Islet of Langerhans (tissue), 1 donor: ENCODE results near the gene CAMK2G.
A peak's percentile ranks its signal among the peaks of the same experiment; 100 is the strongest.
"Not testable (repeated sequence)": the region's sequence is repeated elsewhere in the genome, so short reads cannot be mapped to it uniquely, and the experiment has no call there.

Experiments used
- FAIRE-seq: peaks from one replicate; lab custom pipeline; 2011; peaks lifted over from hg19 to GRCh38; lab: Jason Lieb, UNC

Gene CAMK2G

DNA sequence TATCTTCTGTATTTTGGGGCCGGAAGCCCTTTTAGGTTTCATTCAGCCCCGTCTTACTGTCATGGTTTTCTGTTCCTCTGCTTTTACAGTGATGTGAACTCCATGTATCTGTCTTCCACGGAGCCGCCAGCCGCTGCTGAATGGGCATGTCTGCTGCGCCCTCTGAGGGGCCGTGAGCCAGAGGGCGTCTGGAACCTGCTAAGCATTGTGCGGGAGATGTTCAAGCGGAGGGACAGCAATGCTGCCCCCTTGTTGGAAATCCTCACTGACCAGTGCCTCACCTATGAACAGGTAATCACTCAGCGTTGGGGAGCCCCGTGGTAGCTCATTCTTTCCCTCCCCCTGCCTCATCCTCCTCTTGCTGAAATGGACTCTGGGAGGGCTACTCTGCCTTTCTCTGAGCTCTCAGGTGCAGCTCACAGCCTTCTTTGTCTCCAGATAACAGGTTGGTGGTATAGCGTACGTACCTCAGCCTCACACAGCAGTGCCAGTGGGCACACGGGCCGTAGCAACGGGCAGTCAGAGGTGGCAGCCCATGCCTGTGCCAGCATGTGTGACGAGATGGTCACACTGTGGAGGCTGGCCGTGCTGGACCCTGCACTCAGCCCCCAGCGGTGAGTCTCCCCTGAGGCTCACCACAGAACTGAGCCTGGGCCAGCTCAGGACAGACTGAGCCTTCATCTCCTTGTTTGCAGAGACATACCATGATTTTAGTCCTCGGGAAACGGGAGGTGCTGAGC lies 83.3 kb downstream of the CAMK2G start:
- no peak for FAIRE-seq

DNA sequence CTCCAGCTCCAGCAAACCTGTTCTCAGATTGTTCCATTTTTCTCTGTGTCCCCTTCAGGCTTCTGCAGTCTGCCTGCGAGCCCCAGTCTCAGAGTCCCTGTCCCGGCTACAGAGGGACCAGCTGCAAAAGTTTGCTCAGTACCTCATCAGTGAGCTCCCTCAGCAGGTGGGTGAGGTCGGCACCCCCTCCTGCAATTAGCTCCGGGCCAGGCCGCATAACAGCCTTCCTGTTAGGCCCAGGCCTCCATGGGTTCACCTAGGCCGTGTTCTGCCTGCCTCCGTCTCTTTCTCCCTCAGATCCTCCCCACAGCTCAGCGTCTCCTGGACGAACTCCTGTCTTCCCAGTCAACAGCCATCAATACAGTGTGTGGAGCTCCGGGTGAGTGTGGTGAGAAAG lies 84.7 kb downstream of the CAMK2G start:
- FAIRE-seq: no peak

DNA sequence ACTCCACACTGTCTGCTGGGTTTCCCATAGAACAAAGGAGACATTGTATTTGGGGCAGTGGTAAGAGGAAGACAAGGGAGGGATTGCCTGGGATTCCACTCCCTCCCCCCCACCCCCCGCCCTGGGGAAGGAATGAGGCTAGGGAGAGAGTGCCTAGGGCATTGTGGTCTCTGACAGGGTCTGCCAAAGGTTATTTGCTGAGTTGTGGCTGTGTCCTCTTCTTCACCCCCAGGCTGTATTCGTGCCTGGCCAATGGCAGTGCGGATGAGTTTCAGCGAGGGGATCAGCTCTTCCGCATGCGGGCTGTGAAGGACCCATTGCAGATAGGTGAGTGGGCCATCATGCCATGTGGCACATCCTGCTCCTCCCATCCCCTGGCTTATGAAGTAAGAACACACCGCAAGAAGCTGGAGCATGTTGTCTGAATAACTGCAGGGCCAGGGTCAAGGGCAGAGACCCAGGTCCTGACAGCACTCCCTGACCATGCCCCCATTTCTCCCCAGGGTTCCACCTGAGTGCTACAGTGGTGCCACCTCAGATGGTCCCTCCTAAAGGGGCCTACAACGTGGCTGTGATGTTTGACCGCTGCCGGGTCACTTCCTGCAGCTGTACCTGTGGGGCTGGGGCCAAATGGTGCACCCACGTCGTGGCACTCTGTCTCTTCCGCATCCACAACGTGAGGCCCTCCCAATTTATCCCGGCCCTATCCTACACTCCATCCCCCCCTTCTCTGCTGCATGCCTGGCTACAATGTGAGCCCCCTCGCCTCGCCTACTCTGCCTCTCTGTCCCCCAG lies 85.3 kb downstream of the CAMK2G start:
- FAIRE-seq: no peak

DNA sequence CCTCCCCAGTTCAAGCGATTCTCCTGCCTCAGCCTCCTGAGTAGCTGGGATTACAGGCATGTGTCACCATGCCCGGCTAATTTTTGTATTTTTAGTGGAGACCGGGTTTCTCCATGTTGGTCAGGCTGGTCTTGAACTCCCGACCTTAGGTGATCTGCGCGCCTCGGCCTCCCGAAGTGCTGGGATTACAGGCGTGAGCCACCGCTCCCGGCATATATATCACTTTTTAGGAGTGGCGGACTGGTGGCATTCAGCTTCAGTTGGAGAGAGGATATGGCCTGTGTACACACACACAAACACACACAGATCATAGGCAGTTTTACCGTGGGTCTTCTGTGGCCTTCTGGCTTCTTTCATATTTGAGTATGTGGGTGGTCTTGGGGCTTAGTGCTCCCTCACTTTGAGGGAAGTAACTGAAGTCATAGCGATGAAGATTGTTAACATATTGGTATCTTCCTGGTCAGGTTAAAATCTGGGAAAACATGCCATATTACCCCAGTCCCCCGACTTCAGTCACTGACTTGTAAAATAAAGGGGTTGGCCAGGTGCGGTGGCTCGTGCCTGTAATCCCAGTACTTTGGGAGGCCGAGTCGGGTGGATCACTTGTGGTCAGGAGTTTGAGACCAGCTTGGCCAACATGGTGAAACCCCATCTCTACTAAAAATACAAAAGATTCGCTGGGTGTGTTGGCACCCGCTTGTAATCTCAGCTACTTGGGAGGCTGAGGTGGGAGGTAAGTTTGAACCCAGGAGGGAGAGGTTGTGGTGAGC lies 87.1 kb downstream of the CAMK2G start:
- FAIRE-seq: not testable (repeated sequence)

DNA sequence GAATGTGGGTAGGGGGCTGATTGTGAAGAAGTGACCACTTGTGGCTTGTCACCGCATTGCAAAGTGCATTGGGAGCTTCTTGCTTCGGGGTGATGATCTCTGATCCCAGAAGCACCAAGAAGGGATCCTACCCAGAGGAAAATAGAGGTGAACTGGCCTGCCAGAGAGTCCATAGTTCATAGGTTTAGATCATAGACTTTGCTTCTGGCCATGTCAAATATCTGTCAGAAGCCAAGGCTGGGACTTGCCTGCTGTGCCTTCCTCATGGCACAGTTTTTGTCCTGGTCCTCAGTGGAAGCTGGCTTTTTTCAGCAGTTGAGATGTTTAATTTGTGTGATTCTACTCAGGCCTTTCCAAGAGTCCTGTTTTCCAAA lies 87.9 kb downstream of the CAMK2G start:
- FAIRE-seq: no peak

DNA sequence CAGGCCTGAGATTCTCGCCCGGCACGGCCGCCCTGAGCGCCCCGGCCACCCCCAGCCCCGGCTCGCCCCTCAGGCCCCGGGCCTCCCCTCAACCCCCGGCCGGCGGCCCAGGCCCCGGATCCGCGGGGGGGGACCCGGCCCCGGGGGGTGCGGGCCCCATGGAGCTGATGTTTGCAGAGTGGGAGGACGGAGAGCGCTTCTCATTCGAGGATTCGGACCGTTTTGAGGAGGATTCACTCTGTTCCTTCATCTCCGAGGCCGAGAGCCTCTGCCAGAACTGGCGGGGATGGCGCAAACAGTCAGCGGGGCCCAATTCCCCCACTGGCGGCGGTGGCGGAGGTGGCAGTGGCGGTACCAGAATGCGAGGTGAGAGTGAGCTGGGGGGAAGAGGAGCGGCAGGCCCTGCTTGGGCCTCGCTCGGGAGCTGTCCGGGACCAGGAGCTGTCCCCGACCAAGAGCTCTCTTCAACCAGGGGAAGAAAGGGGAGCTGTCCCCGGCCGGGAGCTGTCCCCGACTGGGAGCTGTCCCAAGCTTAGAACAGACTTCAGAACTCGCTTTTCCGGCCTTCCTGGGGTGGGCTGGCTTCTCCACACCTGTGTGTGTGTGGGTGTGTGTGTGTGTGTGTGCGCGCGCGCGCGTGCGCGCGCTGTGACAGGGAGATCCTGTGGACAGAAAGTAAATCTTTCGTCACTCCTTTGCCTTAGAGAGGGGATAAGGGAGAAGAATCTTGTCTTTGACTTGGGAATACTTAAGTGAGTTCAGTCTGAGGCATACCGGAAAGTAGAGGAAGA lies 88.4 kb downstream of the CAMK2G start:
- FAIRE-seq: no peak

DNA sequence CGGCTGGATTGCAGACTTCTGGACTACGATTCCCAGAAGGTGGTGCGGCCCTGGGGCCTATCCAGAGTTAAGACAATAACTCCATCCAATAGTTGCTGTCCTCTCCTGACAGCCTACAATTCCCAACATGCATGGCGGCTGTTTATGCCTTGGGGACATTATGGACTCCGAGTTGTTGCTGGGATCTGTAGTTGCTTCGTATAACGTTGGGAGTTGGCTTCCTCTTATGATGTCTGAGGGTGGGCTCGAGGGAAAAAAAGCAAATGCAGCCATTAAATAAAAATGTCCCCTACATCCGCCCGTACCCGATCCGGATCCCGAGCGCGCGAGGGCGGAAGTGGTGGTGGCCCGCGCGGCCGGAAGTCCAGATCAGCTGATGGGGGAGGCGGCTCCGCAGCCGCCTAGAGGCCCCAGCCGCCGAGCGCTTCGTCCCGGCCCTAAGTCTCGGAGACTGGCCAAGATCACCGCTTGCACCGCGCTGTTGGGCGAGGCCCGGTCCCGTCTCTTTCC lies 89.1 kb downstream of the CAMK2G start, which contains the start of gene ZSWIM8:
TSS of gene ZSWIM8 (plus strand) at position 396 of the 510 bp plus-strand sequence. CDS start 273 bp downstream, outside the sequence.
- peak; percentile 82 for FAIRE-seq

DNA sequence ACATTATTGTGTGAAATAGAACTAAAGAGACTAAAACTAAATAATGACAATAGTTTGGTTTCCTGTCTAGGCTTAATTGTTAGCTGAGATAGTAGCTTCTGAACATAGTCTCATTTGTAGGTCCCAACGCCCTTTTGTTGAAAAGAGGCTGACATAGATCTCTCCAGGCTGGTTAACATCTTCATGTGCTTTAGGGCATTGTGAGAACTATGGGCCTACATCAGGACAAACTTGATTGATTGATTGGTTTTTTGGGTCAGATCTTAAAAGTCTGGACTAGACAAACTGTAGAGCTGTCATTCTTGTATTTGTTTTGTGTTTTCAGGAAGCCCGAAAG lies 91.6 kb downstream of the CAMK2G start:
- no peak for FAIRE-seq

DNA sequence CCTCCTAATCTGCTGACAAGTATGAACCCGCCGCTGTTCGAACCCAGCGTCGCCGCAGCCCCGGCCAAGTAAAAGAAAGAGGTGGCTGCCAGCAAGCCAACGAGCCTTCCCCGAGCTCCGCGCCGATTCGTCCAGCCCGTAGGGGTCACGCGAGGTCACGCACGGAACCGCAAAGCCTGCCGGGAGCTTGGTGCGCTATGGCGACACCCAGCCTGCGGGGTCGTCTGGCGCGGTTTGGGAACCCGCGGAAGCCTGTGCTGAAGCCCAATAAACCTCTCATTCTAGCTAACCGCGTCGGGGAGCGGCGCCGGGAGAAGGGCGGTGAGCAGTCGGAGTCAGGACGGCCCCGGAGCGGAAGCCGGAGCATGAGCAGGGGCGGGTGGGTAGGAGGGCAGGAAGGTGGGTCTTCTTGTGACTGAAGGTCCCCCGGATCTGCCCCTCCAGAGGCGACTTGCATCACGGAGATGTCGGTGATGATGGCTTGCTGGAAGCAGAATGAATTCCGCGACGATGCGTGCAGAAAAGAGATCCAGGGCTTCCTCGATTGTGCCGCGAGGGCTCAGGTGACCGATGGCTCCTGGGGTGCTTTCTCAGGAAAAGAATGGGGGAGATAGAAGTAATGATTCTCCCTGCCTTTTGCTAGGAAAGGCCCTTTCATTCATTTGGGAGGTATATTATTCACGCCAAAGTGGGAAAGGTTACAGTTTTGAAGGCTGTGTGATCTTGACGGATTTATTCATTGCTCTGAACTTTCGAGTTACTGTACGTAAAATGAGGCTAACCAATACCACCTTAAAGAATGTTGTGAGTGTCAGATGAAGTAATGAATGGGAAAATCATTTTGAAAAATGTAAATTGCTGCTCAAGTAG lies 92.2 kb downstream of the CAMK2G start, which contains the start of gene CHCHD1:
TSS of gene CHCHD1 (plus strand) at position 170 of the 870 bp plus-strand sequence. CDS start at position 198, 28 bp downstream.
- FAIRE-seq: no peak

DNA sequence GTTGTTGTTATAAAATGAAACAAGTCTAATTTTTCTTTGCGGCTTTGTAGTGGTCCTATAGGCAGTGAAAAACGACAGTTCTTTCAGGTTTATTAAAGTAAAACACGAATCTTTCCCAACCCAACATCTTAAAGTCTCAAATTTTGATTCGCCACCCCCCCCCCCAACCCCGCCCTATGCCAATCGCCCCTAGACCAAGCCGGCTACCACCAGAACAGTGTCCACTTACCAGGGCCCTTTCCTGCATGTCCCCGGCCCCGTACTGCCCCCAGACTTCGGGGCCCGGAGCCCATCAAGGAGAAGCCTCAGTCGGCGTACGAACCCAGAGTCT lies 92.8 kb downstream of the CAMK2G start:
- FAIRE-seq: no peak

DNA sequence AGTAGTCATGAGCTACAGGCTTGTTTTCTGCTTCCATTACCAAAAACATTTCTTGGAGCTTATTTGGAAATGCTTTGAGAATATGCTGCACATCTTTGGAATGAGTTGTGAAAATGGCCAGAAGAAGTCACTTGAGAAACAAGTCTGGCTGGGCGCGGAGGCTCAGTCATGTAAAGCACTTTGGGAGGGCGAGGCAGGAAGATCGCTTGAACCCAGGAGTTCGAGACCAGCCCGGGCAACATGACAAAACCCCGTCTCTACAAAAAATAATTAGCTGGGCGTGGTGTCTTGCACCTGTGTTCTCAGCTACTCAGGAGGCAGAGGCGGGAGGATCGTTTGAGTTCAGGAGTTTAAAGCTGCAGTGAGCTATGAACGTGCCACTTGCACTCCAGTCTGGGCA lies 93.4 kb downstream of the CAMK2G start:
- FAIRE-seq: no peak

DNA sequence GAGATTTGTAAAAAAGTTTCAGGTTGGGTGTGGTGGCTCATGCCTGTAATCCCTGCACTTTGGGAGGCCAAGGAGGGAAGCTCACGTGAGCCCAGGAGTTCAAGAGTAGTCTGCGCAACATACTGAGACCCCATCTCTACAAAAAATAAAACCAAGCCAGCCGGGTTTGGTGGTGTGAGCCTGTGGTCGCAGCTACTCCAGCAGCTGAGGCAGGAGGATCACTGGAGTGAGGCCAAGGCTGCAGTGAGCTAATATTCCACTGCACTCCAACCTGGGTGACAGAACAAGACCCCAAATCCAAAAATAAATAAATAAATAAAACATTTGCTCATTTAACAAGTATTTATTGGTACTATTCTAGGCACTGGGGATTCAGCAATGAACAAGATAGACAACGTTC lies 94.1 kb downstream of the CAMK2G start:
- no peak for FAIRE-seq

DNA sequence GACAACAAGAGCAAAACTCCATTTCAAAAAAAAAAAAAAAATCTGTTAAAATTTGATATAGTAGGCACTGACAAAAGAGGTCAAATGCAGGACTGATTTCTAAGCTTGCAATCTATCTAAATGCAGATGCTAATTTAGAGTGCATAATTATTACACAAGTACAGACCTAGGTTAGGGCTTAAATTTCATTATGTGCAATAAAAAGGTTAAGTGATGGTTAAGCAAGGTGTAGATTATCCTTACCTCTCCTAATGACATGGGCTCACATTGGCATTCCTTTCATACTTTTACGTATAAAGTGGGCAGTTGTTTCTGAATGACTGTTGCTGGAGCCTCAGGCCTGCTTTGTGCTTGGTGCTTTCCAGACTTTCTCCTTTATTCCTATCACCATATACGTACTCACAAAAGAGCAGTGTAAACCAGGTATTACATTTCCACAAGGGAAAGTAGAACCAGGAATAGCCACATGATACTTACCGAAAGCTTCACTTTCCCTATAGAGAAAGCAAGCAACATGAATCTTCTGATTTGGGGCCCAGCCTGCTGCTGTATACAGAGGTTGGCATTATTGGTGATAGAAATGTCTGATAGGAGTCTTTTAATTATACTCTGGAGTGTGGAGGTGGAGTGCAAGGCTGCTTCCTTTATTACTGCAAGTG lies 94.7 kb downstream of the CAMK2G start:
- FAIRE-seq: no peak

DNA sequence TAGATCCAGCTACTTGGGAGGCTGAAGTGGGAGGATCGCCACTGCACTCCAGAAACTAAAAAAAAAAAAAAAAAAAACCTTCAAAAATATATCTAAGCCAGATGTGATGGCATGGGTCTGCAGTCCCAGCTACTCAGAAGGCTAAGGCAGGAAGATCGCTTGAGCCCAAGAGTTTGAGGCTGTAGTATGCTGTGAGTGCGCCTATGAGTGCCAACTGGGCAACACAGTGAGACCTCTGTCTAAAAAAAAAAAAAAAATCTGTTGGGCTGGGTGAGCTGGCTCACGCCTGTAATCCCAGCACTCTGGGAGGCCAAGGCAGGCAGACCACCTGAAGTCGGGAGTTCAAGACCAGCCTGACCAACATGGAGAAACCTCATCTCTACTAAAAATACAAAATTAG lies 95.3 kb downstream of the CAMK2G start:
- FAIRE-seq: no peak

DNA sequence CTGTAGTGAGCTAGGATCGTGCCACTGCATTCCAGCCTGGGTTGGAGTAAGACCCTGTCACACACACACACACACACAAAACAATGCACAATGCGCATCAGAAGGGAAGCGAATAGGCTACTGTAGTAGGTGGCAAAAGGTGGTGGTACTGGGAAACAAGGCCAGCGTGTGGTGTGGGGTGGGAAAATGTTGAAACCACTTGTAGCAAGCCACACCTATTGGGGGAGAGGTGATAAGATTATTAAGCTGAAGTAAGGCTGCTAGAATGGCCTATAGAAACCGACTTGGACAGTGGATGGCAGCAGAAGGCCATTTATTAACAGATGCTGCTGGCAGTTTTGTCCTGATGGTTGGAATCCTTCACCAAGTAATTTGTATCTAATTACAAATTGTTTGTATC lies 99.7 kb downstream of the CAMK2G start:
- no peak for FAIRE-seq

DNA sequence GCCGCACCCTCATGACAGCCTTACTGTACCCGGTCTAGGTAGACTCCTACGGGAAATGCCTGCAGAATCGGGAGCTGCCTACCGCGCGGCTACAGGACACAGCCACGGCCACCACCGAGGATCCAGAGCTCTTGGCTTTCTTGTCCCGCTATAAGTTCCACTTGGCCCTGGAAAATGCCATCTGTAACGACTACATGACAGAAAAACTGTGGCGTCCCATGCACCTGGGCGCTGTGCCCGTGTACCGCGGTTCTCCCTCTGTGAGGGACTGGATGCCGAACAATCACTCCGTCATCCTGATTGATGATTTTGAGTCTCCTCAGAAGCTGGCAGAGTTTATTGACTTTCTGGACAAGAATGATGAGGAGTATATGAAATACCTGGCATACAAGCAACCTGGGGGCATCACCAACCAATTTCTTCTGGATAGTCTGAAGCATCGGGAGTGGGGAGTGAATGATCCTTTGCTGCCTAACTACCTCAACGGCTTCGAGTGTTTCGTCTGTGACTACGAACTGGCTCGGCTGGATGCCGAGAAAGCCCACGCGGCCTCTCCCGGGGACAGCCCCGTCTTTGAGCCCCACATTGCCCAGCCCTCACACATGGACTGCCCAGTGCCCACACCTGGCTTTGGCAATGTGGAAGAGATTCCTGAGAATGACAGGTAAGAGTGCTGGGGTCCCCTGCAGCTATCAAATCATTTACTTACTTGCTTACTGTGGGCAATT lies 101.0 kb downstream of the CAMK2G start:
- no peak for FAIRE-seq

DNA sequence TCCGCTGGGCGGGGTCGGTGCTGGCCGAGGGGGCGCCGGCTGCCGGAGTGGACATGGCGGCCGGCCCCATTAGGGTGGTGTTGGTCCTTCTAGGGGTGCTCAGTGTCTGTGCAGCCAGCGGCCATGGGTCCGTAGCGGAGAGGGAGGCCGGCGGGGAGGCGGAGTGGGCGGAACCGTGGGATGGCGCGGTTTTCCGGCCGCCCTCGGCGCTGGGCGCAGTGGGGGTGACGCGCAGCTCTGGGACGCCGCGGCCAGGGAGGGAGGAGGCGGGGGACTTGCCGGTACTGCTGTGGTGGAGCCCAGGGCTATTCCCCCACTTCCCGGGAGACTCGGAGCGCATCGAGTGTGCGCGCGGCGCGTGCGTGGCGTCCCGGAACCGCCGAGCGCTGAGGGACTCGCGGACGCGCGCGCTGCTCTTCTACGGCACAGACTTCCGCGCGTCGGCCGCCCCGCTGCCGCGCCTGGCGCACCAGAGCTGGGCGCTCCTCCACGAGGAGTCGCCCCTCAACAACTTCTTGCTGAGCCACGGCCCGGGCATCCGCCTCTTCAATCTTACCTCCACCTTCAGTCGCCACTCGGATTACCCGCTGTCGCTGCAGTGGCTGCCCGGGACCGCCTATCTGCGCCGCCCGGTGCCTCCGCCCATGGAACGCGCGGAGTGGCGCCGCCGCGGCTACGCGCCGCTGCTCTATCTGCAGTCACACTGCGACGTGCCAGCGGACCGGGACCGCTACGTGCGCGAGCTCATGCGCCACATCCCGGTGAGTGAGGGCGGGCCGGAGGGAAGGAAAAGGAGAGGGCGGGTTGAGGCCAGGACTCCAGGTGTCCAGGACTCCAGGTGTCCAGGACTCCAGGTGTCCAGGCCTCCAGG lies 101.8 kb downstream of the CAMK2G start:
- no peak for FAIRE-seq

DNA sequence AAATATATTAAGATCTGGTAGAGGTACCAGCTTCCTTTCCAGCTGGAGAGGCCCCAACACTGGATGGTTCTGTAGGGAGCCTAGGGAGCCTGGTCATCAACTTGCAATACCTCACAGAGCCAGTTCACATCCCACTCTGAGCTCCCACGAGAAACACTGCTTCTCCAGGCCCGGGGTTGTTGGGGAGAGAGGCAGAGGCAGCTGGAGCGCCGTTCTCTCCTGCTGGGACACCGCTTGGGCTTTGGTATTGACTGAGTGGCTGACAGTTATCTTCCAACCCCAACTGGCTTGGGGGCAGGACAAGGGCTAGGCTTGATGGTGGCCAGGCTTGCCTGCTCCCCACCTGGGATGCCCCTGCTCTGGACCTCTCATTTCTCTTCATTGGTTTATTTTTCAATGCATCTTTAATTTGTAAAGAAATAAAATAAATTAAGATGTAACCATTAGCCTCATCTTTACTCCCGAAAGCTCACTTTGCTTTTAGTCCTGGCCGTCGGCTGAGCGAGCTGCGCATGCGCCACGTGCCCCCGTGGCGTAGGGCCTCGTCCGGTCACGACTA lies 102.6 kb downstream of the CAMK2G start:
- FAIRE-seq: no peak
